ENCODE measurements around the gene ERI3. TPM values are rescaled to one million over a fixed set of nuclear protein-coding genes. Genes with fewer than 3 reads are reported as not detected.

The ERI3 gene
- total RNA-seq, 1 experiment from 2014 or later = 71.4 TPM

GRCh38 chr1:44275991-44276405 is 79.1 kb downstream of the ERI3 start:
- Mint-ChIP-seq H3K9me3 (ENCODE audit: low read depth, unreplicated experiment) (no peaks in the 10 kb centered on the region), H3K27ac (ENCODE audit: unreplicated experiment) (no peak overlapping the region), H3K27me3 (ENCODE audit: unreplicated experiment) (no peaks in the 10 kb centered on the region), H3K4me1 (ENCODE audit: low read depth, unreplicated experiment) (no peaks in the 10 kb centered on the region), H3K4me3 (ENCODE audit: low read depth, unreplicated experiment) (no peak overlapping the region), H3K36me3 (ENCODE audit: insufficient read depth, unreplicated experiment) (peaks cover 5% of the 10 kb centered on the region)
- no TSS peak for BruUV-seq (replicated peaks)
- CTCF ChIA-PET = no interaction called here
- no peak for TF ChIP-seq CTCF (IDR thresholded peaks at IDR 0.05; ENCODE audit: unreplicated experiment)
- DNase-seq = no peak
- intact Hi-C loops (cut with micrococcal nuclease; ENCODE audit: unreplicated experiment) = no loop called here

- H3K36me3 Mint-ChIP-seq (ENCODE audit: insufficient read depth, unreplicated experiment) = peaks cover 5% of the 10 kb centered on the region
- no peak overlapping the region for H3K4me3 Mint-ChIP-seq (ENCODE audit: low read depth, unreplicated experiment)
- no peak for TF ChIP-seq CTCF (IDR thresholded peaks at IDR 0.05; ENCODE audit: unreplicated experiment)
- H3K4me1 Mint-ChIP-seq (ENCODE audit: low read depth, unreplicated experiment) = no peaks in the 10 kb centered on the region
- no TSS peak for BruUV-seq (replicated peaks)
- no peaks in the 10 kb centered on the region for H3K27me3 Mint-ChIP-seq (ENCODE audit: unreplicated experiment)
- no peak for DNase-seq
- no peak overlapping the region for H3K27ac Mint-ChIP-seq (ENCODE audit: unreplicated experiment)
- intact Hi-C loops (cut with micrococcal nuclease; ENCODE audit: unreplicated experiment) = no loop called here
- CTCF ChIA-PET = no interaction called here
- H3K9me3 Mint-ChIP-seq (ENCODE audit: low read depth, unreplicated experiment) = no peaks in the 10 kb centered on the region
Measured at GRCh38 chr1:44275296-44275962, 79.6 kb downstream of the ERI3 start.

GRCh38 chr1:44273560-44274350 is 81.3 kb downstream of the ERI3 start:
- intact Hi-C loops (cut with micrococcal nuclease; ENCODE audit: unreplicated experiment) = no loop called here
- Mint-ChIP-seq H3K9me3 (ENCODE audit: low read depth, unreplicated experiment) (no peaks in the 10 kb centered on the region), H3K36me3 (ENCODE audit: insufficient read depth, unreplicated experiment) (peaks cover 5% of the 10 kb centered on the region), H3K4me3 (ENCODE audit: low read depth, unreplicated experiment) (no peak overlapping the region), H3K27me3 (ENCODE audit: unreplicated experiment) (no peaks in the 10 kb centered on the region), H3K4me1 (ENCODE audit: low read depth, unreplicated experiment) (no peaks in the 10 kb centered on the region), H3K27ac (ENCODE audit: unreplicated experiment) (no peak overlapping the region)
- no TSS peak for BruUV-seq (replicated peaks)
- no peak for DNase-seq
- CTCF ChIA-PET = interaction anchor here (1.1 kb wide), 1 partner anchor 9 kb away, joined by 3 read pairs; no protein-coding TSS in a partner anchor
- TF ChIP-seq CTCF (IDR thresholded peaks at IDR 0.05; ENCODE audit: unreplicated experiment) = no peak

DNA sequence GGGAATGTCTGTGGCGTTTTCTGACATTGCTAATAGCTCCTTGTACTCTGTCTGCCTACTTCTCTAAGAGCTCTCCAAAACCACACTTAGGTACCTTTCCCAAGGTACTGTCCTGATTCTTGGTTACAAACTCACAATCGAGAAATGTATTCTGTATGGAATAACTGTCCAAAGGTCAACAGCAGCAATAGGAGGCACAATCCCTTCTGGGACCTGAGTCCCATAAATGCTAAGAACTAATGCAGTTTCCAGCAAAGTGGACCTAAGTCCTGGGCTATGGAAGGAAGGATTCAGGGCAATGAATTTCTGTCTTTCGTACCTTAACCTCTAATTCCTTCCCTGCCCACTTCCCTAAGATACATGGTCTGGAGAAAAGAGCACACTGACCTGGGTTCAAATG is 82.1 kb downstream of the ERI3 start:
- no peak for DNase-seq
- no peaks in the 10 kb centered on the region for H3K9me3 Mint-ChIP-seq (ENCODE audit: low read depth, unreplicated experiment)
- BruUV-seq (replicated peaks) = no TSS peak
- CTCF ChIA-PET = interaction anchor here (1.1 kb wide), 1 partner anchor 10 kb away, joined by 3 read pairs; no protein-coding TSS in a partner anchor
- no peak overlapping the region for H3K27ac Mint-ChIP-seq (ENCODE audit: unreplicated experiment)
- no peak for TF ChIP-seq CTCF (IDR thresholded peaks at IDR 0.05; ENCODE audit: unreplicated experiment)
- H3K36me3 Mint-ChIP-seq (ENCODE audit: insufficient read depth, unreplicated experiment) = peaks cover 5% of the 10 kb centered on the region
- intact Hi-C loops (cut with micrococcal nuclease; ENCODE audit: unreplicated experiment) = no loop called here
- H3K4me1 Mint-ChIP-seq (ENCODE audit: low read depth, unreplicated experiment) = no peaks in the 10 kb centered on the region
- H3K4me3 Mint-ChIP-seq (ENCODE audit: low read depth, unreplicated experiment) = no peak overlapping the region
- H3K27me3 Mint-ChIP-seq (ENCODE audit: unreplicated experiment) = no peaks in the 10 kb centered on the region
